Breast epithelium (tissue), 4 donors: ENCODE data around the gene UNK. TPM values are rescaled to one million over a fixed set of nuclear protein-coding genes. Genes with fewer than 3 reads are reported as not detected.

Source experiments
- DNase-seq, 2 donors: peaks; one replicate each; pipeline ENCODE4 v3.0.0-alpha.2; 2019; ENCODE audit warnings: low spot score in 2 of 2
- H3K27ac ChIP-seq, 2 donors: fragments of 200-600 bp; sonication (generic) in 1 of 2; one replicate each; pipeline ENCODE4 v1.5.1; 2016 to 2019; ENCODE audit warnings: mild to moderate bottlenecking in 1 of 2
- H3K27me3 ChIP-seq, 2 donors: fragments of 200-600 bp; sonication (generic) in 1 of 2; one replicate each; pipeline versions ENCODE4 v1.5.1 to v1.6.0; 2017 to 2019; ENCODE audit warnings: control low read depth in 1 of 2, mild to moderate bottlenecking in 1 of 2
- H3K36me3 ChIP-seq: fragments of 200-600 bp; one replicate; pipeline ENCODE4 v1.5.1; 2019
- H3K4me1 ChIP-seq, 2 donors: fragments of 200-600 bp; sonication (generic); one replicate each; pipeline ENCODE4 v1.5.1; 2016 to 2019; ENCODE audit warnings: control low read depth in 1 of 2
- H3K4me3 ChIP-seq, 3 donors: fragments of 200-600 bp; sonication (generic); 1 replicate in 2 of 3; 2 replicates in 1 of 3; pipeline ENCODE4 v1.5.1; 2016 to 2019; ENCODE audit warnings: mild to moderate bottlenecking in 3 of 3, moderate library complexity in 2 of 3
- H3K9me3 ChIP-seq, 2 donors: fragments of 200-600 bp; sonication (generic) in 1 of 2; one replicate each; pipeline ENCODE4 v1.5.1; 2016 to 2019; ENCODE audit warnings: control low read depth in 1 of 2
- POLR2A ChIP-seq: fragments of 450-650 bp; IDR thresholded peaks from one replicate; pipeline ENCODE4 v1.6.1; 2016; ENCODE audit warnings: antibody characterized with exemption, mild to moderate bottlenecking, moderate library complexity
- POLR2AphosphoS5 ChIP-seq, 3 donors: sonication (generic); formaldehyde crosslinking; IDR thresholded peaks; one replicate each; pipeline ENCODE4 v1.6.1; 2017; ENCODE audit warnings: antibody characterized with exemption in 3 of 3
- intact Hi-C: fragments of 100-400 bp; cut with DNase I; formaldehyde crosslinking; loops from one replicate; pipeline ENCODE4 v1.15.1; 2023; ENCODE audit warnings: low total_unique reads
- total RNA-seq, 3 donors: library from RNA; depleted of rRNA; stranded (reverse); fragments of >200 nt; gene quantifications; one replicate each; pipeline ENCODE4 v1.1.0, GENCODE V29; 2016
- TF ChIP-seq, protein P1 (sequence below), 3 donors: fragments of 450-650 bp; IDR thresholded peaks; one replicate each; pipeline ENCODE4 v1.5.1; 2016 to 2017; ENCODE audit warnings: antibody characterized with exemption in 3 of 3, mild to moderate bottlenecking in 3 of 3, moderate library complexity in 3 of 3

UNK gene
- total RNA-seq, 3 donors from 2014 or later, result 18.7 to 43.3 (median 28.5) TPM

DNA sequence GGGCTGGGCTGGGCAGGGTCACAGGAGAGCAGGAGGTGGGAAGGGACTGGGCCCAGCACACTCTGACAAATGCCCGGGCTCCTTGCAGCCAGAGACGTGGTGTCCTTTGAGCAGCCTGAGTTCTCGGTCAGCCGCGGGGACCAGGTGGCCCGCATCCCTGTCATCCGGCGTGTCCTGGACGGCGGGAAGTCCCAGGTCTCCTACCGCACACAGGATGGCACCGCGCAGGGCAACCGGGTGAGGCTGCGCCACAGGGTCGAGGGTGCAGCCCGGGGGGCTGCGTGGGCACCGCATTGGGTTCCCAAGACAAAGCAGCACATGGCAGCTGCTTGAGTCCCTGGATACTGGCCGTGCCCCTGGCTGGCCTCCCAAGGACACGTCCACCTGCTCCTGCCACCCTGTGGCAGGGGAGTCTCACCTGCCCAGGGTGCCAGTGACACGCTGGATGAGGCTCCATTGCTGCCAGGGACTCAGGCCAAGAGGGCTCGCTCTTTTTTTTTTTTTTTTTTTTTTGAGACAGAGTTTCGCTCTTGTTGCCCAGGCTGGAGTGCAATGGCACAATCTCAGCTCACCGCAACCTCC is 40.9 kb upstream of the UNK start:
- no peaks in the 10 kb centered on the region for H3K36me3 ChIP-seq
- intact Hi-C loops, result no loop called here
- no peaks in the 10 kb centered on the region for H3K4me1 ChIP-seq
- no peak for DNase-seq
- H3K4me3 ChIP-seq, result no peak overlapping the region
- no peak overlapping the region for H3K27ac ChIP-seq
- H3K9me3 ChIP-seq, result no peaks in the 10 kb centered on the region
- TF ChIP-seq, protein P1, sequence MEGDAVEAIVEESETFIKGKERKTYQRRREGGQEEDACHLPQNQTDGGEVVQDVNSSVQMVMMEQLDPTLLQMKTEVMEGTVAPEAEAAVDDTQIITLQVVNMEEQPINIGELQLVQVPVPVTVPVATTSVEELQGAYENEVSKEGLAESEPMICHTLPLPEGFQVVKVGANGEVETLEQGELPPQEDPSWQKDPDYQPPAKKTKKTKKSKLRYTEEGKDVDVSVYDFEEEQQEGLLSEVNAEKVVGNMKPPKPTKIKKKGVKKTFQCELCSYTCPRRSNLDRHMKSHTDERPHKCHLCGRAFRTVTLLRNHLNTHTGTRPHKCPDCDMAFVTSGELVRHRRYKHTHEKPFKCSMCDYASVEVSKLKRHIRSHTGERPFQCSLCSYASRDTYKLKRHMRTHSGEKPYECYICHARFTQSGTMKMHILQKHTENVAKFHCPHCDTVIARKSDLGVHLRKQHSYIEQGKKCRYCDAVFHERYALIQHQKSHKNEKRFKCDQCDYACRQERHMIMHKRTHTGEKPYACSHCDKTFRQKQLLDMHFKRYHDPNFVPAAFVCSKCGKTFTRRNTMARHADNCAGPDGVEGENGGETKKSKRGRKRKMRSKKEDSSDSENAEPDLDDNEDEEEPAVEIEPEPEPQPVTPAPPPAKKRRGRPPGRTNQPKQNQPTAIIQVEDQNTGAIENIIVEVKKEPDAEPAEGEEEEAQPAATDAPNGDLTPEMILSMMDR (IDR thresholded peaks at IDR 0.05), result no peak
- no peak for TF ChIP-seq POLR2A
- no peak for TF ChIP-seq POLR2AphosphoS5 (IDR thresholded peaks at IDR 0.05)
- H3K27me3 ChIP-seq, result no peaks in the 10 kb centered on the region

- TF ChIP-seq, protein P1 (IDR thresholded peaks at IDR 0.05), result no peak
- TF ChIP-seq POLR2AphosphoS5 (IDR thresholded peaks at IDR 0.05), result no peak
- TF ChIP-seq POLR2A, result no peak
- Histone ChIP-seq H3K4me1 (peaks cover 0 to 5% of the 10 kb centered on the region in 2 donors), H3K36me3 (no peaks in the 10 kb centered on the region), H3K27ac (no peak overlapping the region), H3K27me3 (no peaks in the 10 kb centered on the region), H3K9me3 (no peaks in the 10 kb centered on the region), H3K4me3 (no peak overlapping the region)
- DNase-seq, result no peak
- intact Hi-C loops, result loop anchor here (2.0 to 5.0 kb wide), 2 partner anchors 70 to 111 kb away; no protein-coding TSS in a partner anchor
Measured at GRCh38 chr17:75748706-75749105, 35.9 kb upstream of the UNK start.

GRCh38 chr17:75749545-75750389 is 34.8 kb upstream of the UNK start:
- no peaks in the 10 kb centered on the region for H3K27me3 ChIP-seq
- H3K36me3 ChIP-seq, result no peaks in the 10 kb centered on the region
- H3K27ac ChIP-seq, result peak overlapping the region; percentile 6 to 45
- no peaks in the 10 kb centered on the region for H3K9me3 ChIP-seq
- peak overlapping the region in 1 of 3 donors; percentile 12 for H3K4me3 ChIP-seq
- TF ChIP-seq POLR2AphosphoS5 (IDR thresholded peaks at IDR 0.05) (peak in 1 of 3 donors; percentile 49), POLR2A (no peak)
- TF ChIP-seq, protein P1 (IDR thresholded peaks at IDR 0.05), result peak; percentile 79 to 94 (median 91)
- intact Hi-C loops, result loop anchor here (2.0 to 5.0 kb wide), 2 partner anchors 71 to 112 kb away; no protein-coding TSS in a partner anchor
- peak; percentile 71 to 91 for DNase-seq
- peaks cover 0 to 5% of the 10 kb centered on the region in 2 donors for H3K4me1 ChIP-seq

DNA sequence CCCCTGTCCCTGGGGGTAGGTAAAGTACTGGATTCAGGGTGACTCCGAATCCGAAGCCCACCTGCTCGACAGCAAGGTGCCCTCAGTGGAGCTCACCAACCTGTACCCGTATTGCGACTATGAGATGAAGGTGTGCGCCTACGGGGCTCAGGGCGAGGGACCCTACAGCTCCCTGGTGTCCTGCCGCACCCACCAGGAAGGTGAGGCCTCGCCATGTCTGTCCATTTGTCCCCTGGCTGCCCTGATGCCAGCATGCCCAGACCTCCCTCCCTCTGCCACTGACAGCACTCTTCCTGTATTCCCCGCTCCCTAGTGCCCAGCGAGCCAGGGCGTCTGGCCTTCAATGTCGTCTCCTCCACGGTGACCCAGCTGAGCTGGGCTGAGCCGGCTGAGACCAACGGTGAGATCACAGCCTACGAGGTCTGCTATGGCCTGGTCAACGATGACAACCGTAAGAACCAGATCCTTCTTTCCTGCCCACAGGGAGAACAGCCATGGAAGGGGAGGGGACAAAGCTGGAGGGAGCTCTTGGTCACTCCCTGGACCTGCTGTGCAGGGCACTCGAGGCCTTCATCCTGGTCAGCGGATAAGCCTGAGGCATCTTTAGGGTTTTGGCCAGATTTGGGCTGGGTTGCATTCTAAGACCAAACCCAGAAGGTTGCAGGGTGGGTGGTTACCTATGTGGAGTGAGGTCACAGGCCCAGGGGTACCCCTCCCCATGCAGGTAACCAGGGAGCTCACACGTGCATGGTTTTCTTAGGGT is 33.8 kb upstream of the UNK start:
- H3K9me3 ChIP-seq, result no peaks in the 10 kb centered on the region
- H3K4me3 ChIP-seq, result no peak overlapping the region
- no peak for DNase-seq
- no peaks in the 10 kb centered on the region for H3K27me3 ChIP-seq
- TF ChIP-seq, protein P1 (IDR thresholded peaks at IDR 0.05), result no peak
- TF ChIP-seq POLR2AphosphoS5 (IDR thresholded peaks at IDR 0.05), result no peak
- no peak for TF ChIP-seq POLR2A
- peaks cover 0 to 5% of the 10 kb centered on the region in 2 donors for H3K4me1 ChIP-seq
- intact Hi-C loops, result no loop called here
- H3K27ac ChIP-seq, result peak overlapping the region in 1 of 2 donors; percentile 45
- H3K36me3 ChIP-seq, result peaks cover under 1% of the 10 kb centered on the region
